NCI-H510A (cell line): Measurements from ENCODE around the gene UQCR11.
"Not testable (repeated sequence)": the region's sequence is repeated elsewhere in the genome, so short reads cannot be mapped to it uniquely, and the experiment has no call there.

Experiments used
- DNase-seq: peaks from one replicate; lab custom pipeline; 2025; lab: John Stamatoyannopoulos, UW

The UQCR11 gene

GRCh38 chr19:1605236-1606137 is at the start of gene UQCR11:
Gene UQCR11, minus strand, starts transcription at chr19:1605462. Its CDS starts 53 bp downstream, at chr19:1605409.
- peak; percentile 80 for DNase-seq

GRCh38 chr19:1654178-1654792 is 49.0 kb upstream of the UQCR11 start:
- no peak for DNase-seq

GRCh38 chr19:1653300-1653628 is 48.0 kb upstream of the UQCR11 start:
- DNase-seq = no peak

- DNase-seq = peak; percentile 88
Observed at GRCh38 chr19:1652471-1653299, 47.4 kb upstream of the UQCR11 start, which contains the start of gene TCF3. Gene TCF3, minus strand, starts transcription at chr19:1652615. Its CDS starts 2,367 bp downstream, at chr19:1650248.

GRCh38 chr19:1651568-1652291 is 46.5 kb upstream of the UQCR11 start:
- DNase-seq = no peak

GRCh38 chr19:1650650-1651567 is 45.6 kb upstream of the UQCR11 start:
- no peak for DNase-seq

GRCh38 chr19:1649706-1650649 is 44.7 kb upstream of the UQCR11 start:
- DNase-seq = no peak

- DNase-seq = no peak
Observed at GRCh38 chr19:1648920-1649541, 43.8 kb upstream of the UQCR11 start.

GRCh38 chr19:1648459-1648849 is 43.2 kb upstream of the UQCR11 start:
- no peak for DNase-seq

GRCh38 chr19:1647501-1648458 is 42.5 kb upstream of the UQCR11 start:
- no peak for DNase-seq

GRCh38 chr19:1646659-1647453 is 41.6 kb upstream of the UQCR11 start:
- no peak for DNase-seq

GRCh38 chr19:1646149-1646548 is 40.9 kb upstream of the UQCR11 start:
- no peak for DNase-seq

- no peak for DNase-seq
Observed at GRCh38 chr19:1645299-1645698, 40.0 kb upstream of the UQCR11 start.

GRCh38 chr19:1644070-1644469 is 38.8 kb upstream of the UQCR11 start:
- DNase-seq = no peak

GRCh38 chr19:1640893-1641448 is 35.7 kb upstream of the UQCR11 start:
- not testable (repeated sequence) for DNase-seq

GRCh38 chr19:1636325-1637236 is 31.3 kb upstream of the UQCR11 start:
- DNase-seq = no peak
